ENCODE results near the gene NHS.

NHS gene

GRCh38 chrX:17740137-17741122 is 365.4 kb downstream of the NHS start:
- no peak for DNase-seq

GRCh38 chrX:17741123-17741511 is 366.1 kb downstream of the NHS start:
- DNase-seq, result no peak

DNA sequence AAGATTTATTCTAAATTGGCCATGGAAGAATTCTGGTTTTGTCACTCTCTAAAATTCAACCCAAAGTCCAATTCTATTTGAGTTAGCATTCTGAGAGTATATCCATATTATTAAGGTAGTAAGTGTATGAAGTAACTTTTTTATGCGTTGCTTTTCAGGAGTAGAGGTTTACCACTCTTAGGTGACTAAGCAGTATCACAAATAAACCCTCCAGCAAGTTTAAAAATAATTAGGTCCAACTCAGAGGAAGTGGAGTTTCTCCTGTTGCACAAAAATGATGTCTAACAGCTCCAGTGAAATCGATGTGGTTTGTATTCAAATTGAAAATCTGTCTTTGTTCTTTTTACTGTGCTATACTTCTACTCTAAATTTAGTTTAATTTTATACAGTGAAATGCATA is 368.9 kb downstream of the NHS start:
- DNase-seq, result no peak

DNA sequence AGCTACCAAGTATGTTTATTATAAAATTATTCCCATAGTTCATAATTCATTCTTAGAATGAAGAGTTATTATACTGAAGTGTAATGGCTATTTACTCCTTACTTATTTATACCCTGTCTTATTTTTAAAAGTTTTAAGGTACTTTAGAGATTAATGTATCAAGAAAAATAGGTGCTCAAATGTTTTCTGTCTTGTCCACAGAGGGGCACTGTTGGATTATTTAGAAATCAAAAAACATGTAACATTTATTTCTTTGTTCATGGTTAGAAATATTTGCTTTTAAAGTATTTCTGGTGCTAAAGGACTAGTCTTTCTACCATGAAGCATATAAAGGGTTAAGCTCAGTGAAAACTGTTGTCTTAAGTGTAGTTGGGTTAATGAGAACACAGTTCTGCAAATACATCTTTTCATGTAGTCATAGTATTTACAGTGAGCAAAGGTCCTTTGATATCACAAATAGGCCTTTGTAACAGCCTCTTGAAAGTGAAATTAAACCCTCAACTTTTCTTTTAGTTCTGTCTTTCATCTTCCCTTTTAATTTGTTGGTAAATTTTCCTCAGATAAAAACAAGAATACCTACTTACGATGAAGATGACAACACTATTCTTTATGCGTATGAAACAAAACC is 370.0 kb downstream of the NHS start:
- no peak for DNase-seq

GRCh38 chrX:17747692-17748091 is 372.7 kb downstream of the NHS start:
- DNase-seq, result no peak

- DNase-seq, result no peak
Measured at GRCh38 chrX:17748684-17749083, 373.7 kb downstream of the NHS start.

DNA sequence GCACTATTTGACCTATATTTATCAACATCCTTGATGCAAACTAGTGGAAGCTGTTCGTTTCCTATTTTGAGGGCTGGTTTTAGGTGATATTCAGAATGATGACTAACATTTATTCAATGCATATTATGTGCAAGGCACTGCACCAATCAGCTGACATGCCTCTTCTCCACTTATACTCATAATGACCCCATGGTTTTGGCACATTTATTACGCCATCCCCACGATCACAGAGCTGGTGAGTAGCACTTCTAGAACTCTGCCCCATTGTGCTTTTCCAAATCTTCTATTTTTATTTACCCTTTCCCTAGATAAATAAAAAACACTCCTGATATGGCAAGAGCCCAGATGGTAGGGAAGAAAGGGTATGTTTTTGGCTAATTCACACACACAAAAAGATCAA is 375.4 kb downstream of the NHS start:
- no peak for DNase-seq

GRCh38 chrX:17758382-17758781 is 383.4 kb downstream of the NHS start:
- no peak for DNase-seq

- DNase-seq, result no peak
Measured at GRCh38 chrX:17759990-17760389, 385.0 kb downstream of the NHS start.

DNA sequence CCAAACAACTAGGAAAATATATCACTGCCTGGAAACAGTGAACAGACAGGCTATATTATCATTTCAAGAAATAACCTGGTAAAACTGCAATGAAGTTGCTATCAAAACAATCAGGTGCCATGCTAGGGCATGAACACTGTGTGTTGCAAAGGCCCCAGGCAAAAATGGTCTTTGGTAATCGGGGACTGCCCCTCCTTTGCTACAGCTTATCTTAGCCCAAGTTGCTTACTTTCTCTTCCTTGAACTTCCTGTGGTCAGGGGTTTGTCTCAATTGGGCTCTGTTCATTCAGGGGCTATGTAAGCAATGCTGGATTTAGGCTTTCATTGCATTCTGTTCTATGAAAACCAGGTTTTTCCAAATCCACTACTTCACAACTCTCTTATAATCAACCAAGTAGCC is 392.7 kb downstream of the NHS start:
- no peak for DNase-seq

GRCh38 chrX:17768997-17769396 is 394.0 kb downstream of the NHS start:
- DNase-seq, result no peak

DNA sequence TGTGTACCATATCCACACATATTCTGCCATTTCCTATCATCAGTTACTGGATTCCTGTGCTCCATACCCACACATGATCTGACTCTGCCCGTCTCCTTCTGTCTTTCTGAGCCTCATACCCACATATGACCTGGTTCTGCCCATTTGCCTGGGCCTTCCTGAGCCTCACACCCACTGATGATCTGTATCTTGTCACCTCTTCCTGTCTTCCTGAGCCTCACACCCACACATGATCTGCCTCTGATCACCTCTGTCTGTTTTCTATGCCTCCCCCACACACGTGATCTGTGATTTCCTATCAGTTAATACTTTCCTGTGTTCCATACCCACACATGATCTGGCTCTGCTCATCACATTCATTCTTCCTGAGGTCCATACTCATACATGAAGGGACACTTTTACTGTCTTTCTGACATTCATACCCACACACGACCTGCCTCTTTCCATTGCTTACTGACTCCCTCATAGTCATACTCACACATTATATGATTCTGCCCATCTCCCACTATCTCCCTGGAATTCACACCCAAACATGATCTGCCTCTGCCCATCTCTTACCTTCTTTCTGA is 394.8 kb downstream of the NHS start:
- peak; percentile 6 for DNase-seq

DNA sequence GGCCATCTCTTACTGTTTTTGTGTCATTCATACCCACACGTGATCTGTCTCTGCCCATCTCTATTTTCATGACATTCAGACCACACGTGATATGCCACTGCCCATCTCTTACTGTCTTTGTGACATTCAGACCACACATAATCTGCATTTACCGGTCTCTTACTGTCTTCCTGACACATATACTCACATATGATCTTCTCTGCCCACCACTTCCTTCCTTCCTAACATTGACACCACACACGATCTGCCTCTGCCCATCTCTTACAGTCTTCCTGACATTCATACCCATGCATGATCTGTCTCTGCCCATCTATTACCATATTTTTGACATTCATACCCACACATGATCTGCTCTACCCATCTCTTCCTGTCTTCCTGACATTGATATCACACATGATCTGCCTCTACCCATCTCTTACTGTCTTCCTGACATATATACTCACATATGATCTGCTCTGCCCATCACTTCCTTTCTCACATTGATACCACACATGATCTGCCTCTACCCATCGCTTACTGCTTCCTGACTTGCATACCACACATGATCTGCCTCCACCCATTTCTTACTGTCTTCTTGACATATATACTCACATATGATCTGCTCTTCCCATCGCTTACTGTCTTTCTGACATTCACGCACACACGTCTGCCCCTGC is 398.3 kb downstream of the NHS start:
- no peak for DNase-seq

- no peak for DNase-seq
Measured at GRCh38 chrX:17774053-17774452, 399.1 kb downstream of the NHS start.

- no peak for DNase-seq
Measured at GRCh38 chrX:17778997-17779396, 404.0 kb downstream of the NHS start.

DNA sequence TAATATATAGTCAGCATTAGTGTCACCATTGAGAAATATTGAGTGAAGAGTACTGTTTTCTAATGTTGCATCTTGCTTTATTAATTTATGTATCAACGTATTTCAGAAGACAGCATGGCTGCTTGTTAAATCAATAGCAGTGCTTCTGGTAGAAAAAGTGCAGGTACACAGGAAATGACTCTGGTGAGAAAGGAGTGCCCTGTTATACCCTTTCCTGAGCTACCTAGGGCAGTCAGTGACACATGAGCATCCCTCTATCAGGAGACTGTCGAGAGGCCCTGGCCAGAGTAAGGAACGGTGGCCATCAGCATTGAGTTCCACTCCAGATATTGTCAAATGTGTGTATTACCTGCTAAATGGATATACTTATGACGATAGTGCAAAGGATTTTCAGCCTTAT is 404.4 kb downstream of the NHS start:
- DNase-seq, result no peak
